Small intestine (tissue), 7 donors: ENCODE results near the gene MAD2L2. TPM values are rescaled to one million over a fixed set of nuclear protein-coding genes. Genes with fewer than 3 reads are reported as not detected.

Source experiments
- DNase-seq, 2 donors: peaks; one replicate each; pipeline versions ENCODE4 v3.0.0 to v3.0.0-alpha.2; 2013
- FAIRE-seq: peaks from 2 replicates; lab custom pipeline; 2012; peaks lifted over from hg19 to GRCh38; lab: Jason Lieb, UNC
- H3K27ac ChIP-seq, 3 donors: one replicate each; pipeline ENCODE4 v1.5.1; 2013; ENCODE audit warnings: low read length in 2 of 3, mild to moderate bottlenecking in 2 of 3, control low read depth in 1 of 3, inconsistent platforms in 1 of 3, low read depth in 1 of 3, moderate library complexity in 1 of 3
- H3K27me3 ChIP-seq, 3 donors: one replicate each; pipeline ENCODE4 v1.6.1; 2013; ENCODE audit warnings: low read length in 3 of 3, inconsistent platforms in 1 of 3; ENCODE audit not compliant: control insufficient read depth in 3 of 3, insufficient read depth in 3 of 3
- H3K36me3 ChIP-seq, 3 donors: one replicate each; pipeline ENCODE4 v1.6.1; 2013; ENCODE audit warnings: low read length in 3 of 3, inconsistent platforms in 1 of 3, low read depth in 1 of 3, mild to moderate bottlenecking in 1 of 3, moderate library complexity in 1 of 3; ENCODE audit not compliant: control insufficient read depth in 3 of 3, insufficient read depth in 2 of 3
- H3K4me1 ChIP-seq, 3 donors: one replicate each; pipeline ENCODE4 v1.6.1; 2013; ENCODE audit warnings: low read length in 2 of 3, inconsistent platforms in 1 of 3, low read depth in 1 of 3, mild to moderate bottlenecking in 1 of 3, moderate library complexity in 1 of 3; ENCODE audit not compliant: control insufficient read depth in 3 of 3, insufficient read depth in 2 of 3
- H3K4me3 ChIP-seq, 3 donors: one replicate each; pipeline ENCODE4 v1.5.1; 2013; ENCODE audit warnings: low read length in 3 of 3, control low read depth in 1 of 3, inconsistent platforms in 1 of 3, low read depth in 1 of 3, mild to moderate bottlenecking in 1 of 3, moderate library complexity in 1 of 3
- H3K9me3 ChIP-seq, 2 donors: one replicate each; pipeline ENCODE4 v1.6.1; 2013; ENCODE audit warnings: low read depth in 1 of 2, low read length in 1 of 2; ENCODE audit not compliant: control insufficient read depth in 2 of 2, insufficient read depth in 1 of 2
- WGBS, 3 donors: extraction: QIAGEN DNeasy Blood & Tissue Kit; methylation state at CpG; one replicate each; pipeline ENCODE4 v1.1.7; 2013; 5-methylcytosine and 5-hydroxymethylcytosine counted together
- polyA plus RNA-seq, 4 donors: library from polyadenylated mRNA; stranded (reverse) in 3 of 4; unstranded in 1 of 4; fragments of 200-250 nt in 3 of 4; fragments of 120-200 nt in 1 of 4; gene quantifications; one replicate each; pipeline versions ENCODE4 v1.2.1 to v1.2.3, GENCODE V29; 2013
- donor health status: healthy with polysubstance abuse.
- donor health status: control.
- donor health status: control.
- donor health status: Bipolar disorder and iron deficiency.
- donor health status: healthy.

Gene MAD2L2
- polyA plus RNA-seq, 4 donors, result 17.2 to 34.6 (median 27.6) TPM

- DNase-seq (no peak), FAIRE-seq (no peak)
- H3K36me3 ChIP-seq, result peaks cover 0 to 73% (median 7%) of the 10 kb centered on the region in 3 donors
- peaks cover 0 to 17% (median 2%) of the 10 kb centered on the region in 3 donors for H3K4me1 ChIP-seq
- WGBS, 3 donors, result 91 to 95% (median 94%) methylated on average over 14 of the region's 14 CpGs
- H3K27ac ChIP-seq, result no peak overlapping the region
- no peaks in the 10 kb centered on the region for H3K27me3 ChIP-seq
- H3K9me3 ChIP-seq, result no peaks in the 10 kb centered on the region
- H3K4me3 ChIP-seq, result no peak overlapping the region
These were observed 7.7 kb downstream of the MAD2L2 start for GRCh38 chr1:11673089-11673769.

- Histone ChIP-seq H3K27ac (peak overlapping the region in 2 of 3 donors; percentile 27 to 75), H3K9me3 (no peaks in the 10 kb centered on the region), H3K4me3 (no peak overlapping the region), H3K27me3 (no peaks in the 10 kb centered on the region), H3K4me1 (peaks cover 0 to 20% (median 2%) of the 10 kb centered on the region in 3 donors), H3K36me3 (peaks cover 0 to 65% (median 7%) of the 10 kb centered on the region in 3 donors)
- DNase-seq (peak; percentile 84 to 89), FAIRE-seq (no peak)
- WGBS, 3 donors, result 61 to 82% (median 75%) methylated on average over 14 of the region's 14 CpGs
These were observed 9.2 kb downstream of the MAD2L2 start for GRCh38 chr1:11671544-11672286.

DNA sequence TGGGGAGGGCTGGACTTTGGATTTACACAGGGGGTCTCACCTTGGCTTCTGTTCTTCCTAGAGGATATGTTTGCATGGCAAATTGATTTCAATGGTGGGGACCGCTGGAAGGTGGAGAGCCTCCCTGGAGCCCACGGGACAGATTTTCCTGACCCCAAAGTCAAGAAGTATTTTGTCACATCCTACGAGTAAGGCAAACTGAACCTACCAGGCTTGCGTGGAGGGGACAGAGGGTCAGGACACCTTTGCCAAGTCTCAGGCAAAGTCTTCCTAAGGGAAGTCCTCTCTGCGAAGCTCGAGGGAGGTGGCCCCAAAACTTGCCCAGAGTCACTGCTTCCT lies 9.8 kb downstream of the MAD2L2 start:
- DNase-seq, result no peak
- Histone ChIP-seq H3K4me1 (peaks cover 0 to 20% (median 2%) of the 10 kb centered on the region in 3 donors), H3K36me3 (peaks cover 0 to 59% (median 7%) of the 10 kb centered on the region in 3 donors), H3K27ac (peak overlapping the region in 1 of 3 donors; percentile 75), H3K27me3 (no peaks in the 10 kb centered on the region), H3K4me3 (no peak overlapping the region), H3K9me3 (no peaks in the 10 kb centered on the region)
- 62 to 79% (median 63%) methylated on average over 6 of the region's 6 CpGs for WGBS, 3 donors
- no peak for FAIRE-seq

- no peak overlapping the region for H3K4me3 ChIP-seq
- H3K27me3 ChIP-seq, result no peaks in the 10 kb centered on the region
- no peaks in the 10 kb centered on the region for H3K9me3 ChIP-seq
- DNase-seq, result no peak
- H3K4me1 ChIP-seq, result peaks cover 0 to 20% (median 2%) of the 10 kb centered on the region in 3 donors
- no peak for FAIRE-seq
- H3K36me3 ChIP-seq, result peaks cover 0 to 55% (median 5%) of the 10 kb centered on the region in 3 donors
- WGBS, 3 donors, result 64 to 86% (median 76%) methylated on average over 6 of the region's 6 CpGs
- H3K27ac ChIP-seq, result peak overlapping the region in 1 of 3 donors; percentile 75
These were observed 10.2 kb downstream of the MAD2L2 start for GRCh38 chr1:11670747-11671146.

- peaks cover 0 to 24% (median 2%) of the 10 kb centered on the region in 3 donors for H3K4me1 ChIP-seq
- FAIRE-seq, result no peak
- no peaks in the 10 kb centered on the region for H3K9me3 ChIP-seq
- 85 to 92% (median 88%) methylated on average over 14 of the region's 14 CpGs for WGBS, 3 donors
- no peak overlapping the region for H3K27ac ChIP-seq
- no peak overlapping the region for H3K4me3 ChIP-seq
- no peaks in the 10 kb centered on the region for H3K27me3 ChIP-seq
- H3K36me3 ChIP-seq, result peaks cover 0 to 35% (median 0%) of the 10 kb centered on the region in 3 donors
- DNase-seq, result no peak
These were observed 12.4 kb downstream of the MAD2L2 start for GRCh38 chr1:11668516-11668915.

DNA sequence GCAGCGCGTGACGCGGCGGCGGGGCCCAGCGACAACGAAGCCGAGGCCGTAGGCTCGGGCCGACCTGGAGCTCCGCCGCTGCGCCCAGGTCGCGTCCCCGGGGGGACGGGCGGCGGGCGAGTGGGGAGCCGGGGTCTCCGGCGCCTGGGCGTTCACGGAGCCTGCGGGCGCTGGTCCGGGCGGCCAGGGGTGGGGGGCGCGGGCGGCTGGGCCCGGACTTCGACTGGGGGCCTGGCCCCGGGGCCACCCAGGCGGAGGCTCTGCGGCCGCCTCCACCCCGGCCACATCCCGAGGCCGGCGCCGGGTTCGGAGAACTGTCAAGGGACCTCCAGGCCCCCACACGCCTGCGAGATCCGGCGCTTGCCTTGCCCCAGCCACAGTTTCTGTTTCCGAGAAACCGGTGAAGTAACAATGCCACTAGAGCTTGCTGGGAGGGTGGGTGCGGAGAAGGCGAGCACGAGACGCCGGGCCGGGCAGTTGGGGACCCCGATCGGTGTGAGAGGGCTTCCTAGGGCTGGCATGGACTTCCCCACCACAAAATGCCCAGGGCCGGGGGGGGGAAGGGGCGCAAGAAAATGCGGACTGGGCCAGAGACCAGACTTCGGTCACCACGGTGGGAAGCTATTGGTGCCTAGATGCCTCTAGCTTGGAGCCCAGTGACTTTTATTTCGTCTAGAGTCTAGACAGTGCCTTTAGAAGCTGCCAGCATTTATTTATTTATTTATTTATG lies 16.4 kb downstream of the MAD2L2 start:
- peaks cover 0 to 7% (median 0%) of the 10 kb centered on the region in 3 donors for H3K4me1 ChIP-seq
- H3K9me3 ChIP-seq, result no peaks in the 10 kb centered on the region
- H3K27me3 ChIP-seq, result no peaks in the 10 kb centered on the region
- peak overlapping the region; percentile 62 to 80 (median 76) for H3K4me3 ChIP-seq
- FAIRE-seq (no peak), DNase-seq (peak; percentile 52 to 78)
- WGBS, 3 donors, result 1 to 3% (median 1%) methylated on average over 34 to 66 of the region's 66 CpGs
- H3K27ac ChIP-seq, result peak overlapping the region; percentile 74 to 82 (median 81)
- H3K36me3 ChIP-seq, result peaks cover 0 to 34% (median 0%) of the 10 kb centered on the region in 3 donors

- no peak for DNase-seq
- Histone ChIP-seq H3K27ac (no peak overlapping the region), H3K36me3 (peaks cover 0 to 44% (median 0%) of the 10 kb centered on the region in 3 donors), H3K4me3 (no peak overlapping the region), H3K27me3 (no peaks in the 10 kb centered on the region), H3K4me1 (peaks cover 0 to 4% (median 0%) of the 10 kb centered on the region in 3 donors), H3K9me3 (no peaks in the 10 kb centered on the region)
- FAIRE-seq, result no peak
- 88 to 91% (median 89%) methylated on average over 17 of the region's 17 CpGs for WGBS, 3 donors
These were observed 19.8 kb downstream of the MAD2L2 start for GRCh38 chr1:11661103-11661502.

DNA sequence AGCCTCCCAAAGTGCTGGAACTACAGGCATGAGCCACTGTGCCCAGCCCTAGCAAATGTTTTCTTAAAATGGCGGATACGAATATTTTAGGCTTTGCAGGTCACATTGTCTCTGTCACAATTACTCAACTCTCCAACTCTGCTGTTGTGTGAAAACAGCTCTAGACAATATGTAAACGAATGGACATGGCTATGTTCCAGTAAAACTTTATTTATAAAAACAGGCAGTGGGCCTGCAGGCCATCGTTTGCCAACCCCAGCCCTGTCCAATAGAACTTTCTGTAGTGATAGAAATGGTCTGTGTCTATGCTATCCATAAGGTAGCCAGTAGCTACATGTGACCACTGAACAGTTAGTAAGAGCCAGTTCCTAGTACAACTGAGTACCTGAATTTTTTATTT lies 21.2 kb downstream of the MAD2L2 start:
- Histone ChIP-seq H3K4me1 (peaks cover 0 to 12% (median 7%) of the 10 kb centered on the region in 3 donors), H3K9me3 (no peaks in the 10 kb centered on the region), H3K27ac (no peak overlapping the region), H3K4me3 (no peak overlapping the region), H3K27me3 (no peaks in the 10 kb centered on the region), H3K36me3 (peaks cover 0 to 47% (median 0%) of the 10 kb centered on the region in 3 donors)
- 80 to 89% (median 83%) methylated on average over 4 of the region's 4 CpGs for WGBS, 3 donors
- FAIRE-seq (no peak), DNase-seq (no peak)
